Activated naive CD4-positive, alpha-beta T cell treated with Interleukin-2 at 50 U/mL for 16 hours (primary cell): ENCODE data around the gene KIRREL3.

Experiments
- DNase-seq: peaks from one replicate; pipeline ENCODE4 v3.0.0-alpha.2; 2020

The KIRREL3 gene

GRCh38 chr11:126548581-126549550 lies 451.7 kb downstream of the KIRREL3 start:
- no peak for DNase-seq

- no peak for DNase-seq
Measured at GRCh38 chr11:126547691-126548090, 452.9 kb downstream of the KIRREL3 start.

DNA sequence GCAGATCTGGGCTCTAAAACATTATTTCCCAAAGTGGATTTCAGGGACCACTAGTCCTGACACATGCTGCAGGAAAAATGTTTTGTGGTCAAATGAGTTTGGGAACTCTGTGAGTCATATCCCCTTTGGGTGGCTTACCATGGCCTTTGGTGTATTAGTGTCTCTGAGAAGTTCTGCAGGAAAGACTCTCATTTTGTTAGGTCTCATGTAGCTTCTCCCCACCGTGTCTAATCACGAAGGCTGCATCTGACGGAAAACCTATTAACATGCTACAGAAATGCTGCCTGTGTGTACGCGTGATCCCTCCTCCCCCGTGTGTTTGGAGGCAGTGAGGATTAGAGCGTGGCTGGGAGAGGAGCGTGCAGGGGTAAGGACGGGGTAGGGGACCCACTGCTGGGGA lies 453.4 kb downstream of the KIRREL3 start:
- no peak for DNase-seq

DNA sequence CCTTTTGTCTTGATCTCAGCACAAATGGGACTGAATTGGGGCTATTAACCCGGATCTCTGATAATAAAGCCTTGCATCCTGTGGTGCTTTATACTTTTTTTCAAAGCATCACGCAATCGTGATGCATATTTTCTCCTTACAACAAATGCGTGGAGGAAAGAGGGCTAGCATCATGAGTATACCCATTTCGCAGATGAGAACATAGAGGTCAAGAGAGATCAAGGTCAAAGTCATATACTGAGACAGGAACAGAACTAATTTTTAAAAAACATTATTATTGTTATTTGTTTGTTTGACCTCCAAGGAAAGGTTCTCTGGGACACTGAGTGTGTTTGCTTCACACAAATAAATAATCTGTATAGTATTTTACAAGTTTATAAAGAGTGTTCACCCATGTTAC lies 453.9 kb downstream of the KIRREL3 start:
- no peak for DNase-seq

GRCh38 chr11:126546191-126546590 lies 454.4 kb downstream of the KIRREL3 start:
- no peak for DNase-seq

DNA sequence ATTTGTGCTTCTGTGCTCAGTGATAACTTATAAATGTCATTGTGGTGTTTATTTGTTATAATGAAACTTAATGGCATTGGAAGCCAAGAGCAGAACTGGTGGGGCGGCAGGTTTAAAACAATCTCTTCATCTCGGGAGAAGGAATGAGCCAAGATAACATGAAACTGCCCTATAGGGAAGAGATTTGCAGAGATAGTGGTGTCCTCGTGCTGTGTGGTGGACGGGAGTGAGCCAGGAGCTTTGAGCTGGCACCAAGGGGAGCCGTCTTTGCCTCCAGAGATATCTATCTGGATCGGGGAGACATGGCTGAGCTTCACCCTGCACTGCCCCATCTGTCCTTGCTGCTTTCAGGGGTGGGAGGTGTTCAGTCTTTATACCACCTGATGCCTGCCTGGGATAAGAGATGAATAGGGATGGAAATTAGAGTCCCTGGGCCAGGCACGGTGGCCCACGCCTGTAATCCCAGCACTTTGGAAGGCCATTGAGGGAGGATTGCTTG lies 455.5 kb downstream of the KIRREL3 start:
- no peak for DNase-seq

GRCh38 chr11:126544108-126545056 lies 456.2 kb downstream of the KIRREL3 start:
- DNase-seq = no peak

- no peak for DNase-seq
Measured at GRCh38 chr11:126543691-126544090, 456.9 kb downstream of the KIRREL3 start.

- no peak for DNase-seq
Measured at GRCh38 chr11:126542334-126543015, 458.1 kb downstream of the KIRREL3 start.

GRCh38 chr11:126538071-126538470 lies 462.5 kb downstream of the KIRREL3 start:
- DNase-seq = no peak

- DNase-seq = no peak
Measured at GRCh38 chr11:126537492-126537891, 463.1 kb downstream of the KIRREL3 start.

- no peak for DNase-seq
Measured at GRCh38 chr11:126534141-126534805, 466.3 kb downstream of the KIRREL3 start.

DNA sequence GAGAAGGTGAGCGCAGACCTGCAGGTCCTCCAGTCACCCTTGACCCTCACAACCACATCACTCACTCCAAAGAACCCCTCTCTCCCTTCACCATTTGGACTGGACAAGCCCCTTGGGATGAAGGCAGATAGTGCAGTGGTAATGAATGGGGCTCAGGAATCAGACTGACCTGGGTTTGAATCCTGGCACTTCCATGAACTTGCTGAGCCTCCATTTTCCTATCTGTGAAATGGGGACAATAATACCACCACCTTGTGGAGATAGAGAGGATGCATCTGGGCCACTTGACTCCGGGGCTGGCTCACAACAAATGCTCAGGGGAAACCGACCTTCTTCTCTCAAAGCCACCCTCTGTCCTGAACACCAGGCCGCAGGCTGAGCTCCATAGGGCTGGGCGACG lies 467.0 kb downstream of the KIRREL3 start:
- no peak for DNase-seq

DNA sequence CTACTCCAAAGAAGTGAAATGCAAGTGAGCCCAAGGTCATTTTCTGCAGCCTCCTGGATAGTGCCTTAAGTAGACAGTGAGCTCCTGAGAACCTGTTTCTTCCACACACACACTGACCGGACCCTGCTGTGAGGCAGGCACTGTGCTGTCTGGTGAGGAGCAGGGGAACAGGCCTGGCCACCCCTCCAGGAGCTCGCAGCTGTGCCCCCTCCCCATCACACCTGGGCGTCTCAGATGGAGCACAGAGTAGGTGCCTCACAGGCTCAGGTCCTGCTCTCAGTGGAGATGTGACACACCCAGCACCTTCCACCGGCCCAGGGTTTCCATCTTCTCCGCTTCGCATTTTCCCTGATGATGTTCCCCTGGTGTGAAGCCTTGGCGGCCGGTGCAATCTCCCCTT lies 470.2 kb downstream of the KIRREL3 start:
- DNase-seq = no peak

DNA sequence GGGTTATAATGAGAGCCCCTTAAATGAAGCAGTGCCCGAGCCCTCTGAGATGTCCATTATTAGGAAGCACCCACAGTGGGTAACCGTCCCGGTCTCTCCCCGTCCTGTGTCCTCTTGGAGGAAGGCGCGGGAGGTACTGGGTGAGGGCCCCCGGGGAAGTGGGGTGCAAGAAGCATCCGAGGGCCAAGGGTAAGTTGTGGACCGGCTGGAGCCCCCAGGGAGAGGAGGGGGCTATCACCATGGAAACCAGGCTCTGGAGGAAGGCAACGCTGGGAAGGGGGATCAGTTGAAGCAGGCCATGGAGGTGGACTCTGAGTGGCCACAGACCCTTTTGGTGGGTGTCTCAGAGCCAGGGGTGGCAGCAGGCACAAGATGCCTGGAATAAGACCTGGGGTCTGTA lies 471.5 kb downstream of the KIRREL3 start:
- no peak for DNase-seq

DNA sequence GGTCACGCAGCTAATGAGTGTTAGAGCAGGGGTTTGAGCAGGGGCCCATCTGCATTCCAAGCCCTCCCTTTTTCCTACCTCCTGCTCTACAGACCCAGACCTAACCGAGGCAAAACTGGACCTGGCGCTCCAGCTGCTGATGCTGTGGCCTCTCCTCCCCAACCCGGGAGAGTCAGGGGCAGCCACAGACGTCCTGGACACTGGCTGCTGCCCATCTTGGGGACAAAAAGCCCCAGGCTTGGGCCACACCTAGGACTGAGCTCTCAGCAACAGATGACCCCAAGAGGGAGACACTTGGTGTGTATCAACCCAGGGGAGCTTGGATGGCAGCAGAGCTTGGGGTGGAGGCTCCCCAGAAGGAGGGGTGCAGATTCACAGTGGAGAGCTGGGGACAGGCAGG lies 472.5 kb downstream of the KIRREL3 start:
- no peak for DNase-seq

- no peak for DNase-seq
Measured at GRCh38 chr11:126527651-126528050, 472.9 kb downstream of the KIRREL3 start.

GRCh38 chr11:126526471-126526870 lies 474.1 kb downstream of the KIRREL3 start:
- no peak for DNase-seq

DNA sequence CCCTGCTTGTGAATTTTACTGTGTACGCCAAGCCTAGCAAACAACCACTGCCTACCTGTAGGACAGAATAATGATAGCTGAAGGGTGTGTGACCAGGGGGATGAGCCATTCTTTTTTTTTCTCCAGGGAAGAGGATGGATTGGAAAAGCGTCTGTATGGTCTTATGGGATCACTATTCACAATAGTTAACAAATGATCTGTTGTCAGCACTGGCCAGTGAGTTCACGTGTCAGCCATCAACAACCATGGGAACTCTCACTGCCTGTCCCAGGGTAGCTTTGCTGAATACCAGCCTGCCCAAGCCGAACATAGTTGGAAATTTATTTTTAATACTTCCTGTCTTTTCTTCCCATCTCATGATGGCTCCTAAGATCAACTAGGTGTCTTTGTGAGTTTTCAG lies 474.9 kb downstream of the KIRREL3 start:
- no peak for DNase-seq

GRCh38 chr11:126525216-126525615 lies 475.4 kb downstream of the KIRREL3 start:
- DNase-seq = no peak

DNA sequence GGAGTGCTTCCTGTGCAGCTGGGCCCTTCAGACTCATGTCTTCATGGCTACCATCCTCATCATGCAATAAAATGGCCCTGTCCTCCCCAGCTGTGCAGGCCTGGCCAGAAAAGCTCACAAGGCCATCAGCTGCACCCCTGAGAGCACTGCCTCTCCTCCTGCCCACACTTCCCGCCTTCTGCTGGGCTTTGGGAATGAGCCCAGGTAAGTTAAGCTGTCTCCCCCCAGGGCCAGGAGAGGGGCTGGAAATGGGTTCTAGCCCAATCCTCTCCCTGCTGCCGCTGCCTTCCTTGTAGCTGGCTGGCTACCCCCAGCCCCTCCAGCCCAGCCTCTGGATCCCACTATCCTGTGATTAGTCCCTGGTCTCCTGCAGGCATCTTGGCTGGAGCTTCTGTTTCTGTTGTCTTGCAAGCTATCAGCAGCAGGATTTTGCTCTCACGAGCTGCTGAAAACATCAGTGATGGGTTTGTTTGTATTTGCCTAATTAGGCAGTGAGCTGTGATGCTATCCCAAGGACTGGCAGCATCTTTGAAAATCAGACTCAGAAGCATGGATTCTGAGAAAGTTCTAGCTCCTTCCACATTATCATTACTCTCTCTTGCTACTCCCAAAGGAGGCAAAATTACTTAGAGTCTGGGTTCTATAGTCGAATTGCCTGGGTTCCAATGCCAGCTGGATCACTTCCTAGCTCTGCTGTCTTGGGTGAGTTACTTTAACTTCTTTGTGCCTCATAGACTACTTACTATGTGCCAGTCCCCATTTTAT lies 476.9 kb downstream of the KIRREL3 start:
- no peak for DNase-seq
